ENCODE data around the gene DGKI. TPM values are rescaled to one million over a fixed set of nuclear protein-coding genes. Genes with fewer than 3 reads are reported as not detected.

Gene DGKI
- total RNA-seq, 1 experiment from 2014 or later: 0.15 TPM

- no peak overlapping the region for H3K4me2 ChIP-seq (ENCODE audit: low read length)
- H4K20me1 ChIP-seq (ENCODE audit: insufficient read depth): no peaks in the 10 kb centered on the region
- ChIA-PET POLR2A (no interaction called here), CTCF (interaction anchor here (1.2 kb wide), 1 partner anchor 8 kb away, joined by 5 read pairs; no protein-coding TSS in a partner anchor), RAD21 (ENCODE audit: low non-redundant PET in 1 of 2, low total read pairs in 2 of 2, uncharacterized antibody in 2 of 2, unreplicated experiment in 2 of 2) (no interaction called here)
- H3K9me3 ChIP-seq (ENCODE audit: control insufficient read depth in 1 of 2, insufficient read depth in 1 of 2, low read depth in 1 of 2, low read length in 2 of 2): no peaks in the 10 kb centered on the region
- no TSS peak for BruUV-seq (replicated peaks)
- no peak overlapping the region for H3K27ac ChIP-seq (ENCODE audit: low read depth, low read length)
- H3K27me3 ChIP-seq (ENCODE audit: insufficient read depth, low read length): peaks cover 4% of the 10 kb centered on the region
- no peaks in the 10 kb centered on the region for H3K9me2 ChIP-seq (ENCODE audit: insufficient read depth)
- ATAC-seq: no peak
- H3K36me3 ChIP-seq (ENCODE audit: control insufficient read depth in 1 of 2, insufficient read depth in 2 of 2, low read length in 2 of 2): no peaks in the 10 kb centered on the region
- H3K4me1 ChIP-seq (ENCODE audit: control insufficient read depth in 1 of 2, insufficient read depth in 2 of 2, low read length in 2 of 2): no peaks in the 10 kb centered on the region
- intact Hi-C loops (cut with micrococcal nuclease): no loop called here
- TF ChIP-seq POLR2A (IDR thresholded peaks at IDR 0.05; ENCODE audit: borderline replicate concordance, extremely low read depth, insufficient read depth, insufficient read length) (no peak), SIN3A (IDR thresholded peaks at IDR 0.05; ENCODE audit: low read depth) (no peak), SP1 (IDR thresholded peaks at IDR 0.05; ENCODE audit: low read depth) (no peak), POLR2AphosphoS5 (IDR thresholded peaks at IDR 0.05; ENCODE audit: low read depth, low read length) (no peak), RAD21 (IDR thresholded peaks at IDR 0.05; ENCODE audit: low read depth) (no peak), CBX3 (IDR thresholded peaks at IDR 0.05; ENCODE audit: low read depth) (no peak), EZH2phosphoT487 (IDR thresholded peaks at IDR 0.05; ENCODE audit: borderline replicate concordance) (no peak), ZFX (IDR thresholded peaks at IDR 0.05) (no peak), YY1 (IDR thresholded peaks at IDR 0.05; ENCODE audit: extremely low read depth, insufficient replicate concordance, low read depth, low read length) (no peak), EZH2 (IDR thresholded peaks at IDR 0.05) (no peak), FOSL1 (IDR thresholded peaks at IDR 0.05; ENCODE audit: low read depth) (no peak), ZNF274 (IDR thresholded peaks at IDR 0.05; ENCODE audit: low read depth, low read length) (no peak), EGR1 (IDR thresholded peaks at IDR 0.05; ENCODE audit: low read depth) (no peak), TCF7L2 (IDR thresholded peaks at IDR 0.05; ENCODE audit: borderline replicate concordance, extremely low read depth, insufficient read depth, insufficient read length) (no peak), ELF1 (IDR thresholded peaks at IDR 0.05; ENCODE audit: borderline replicate concordance, low read depth) (no peak), JUND (IDR thresholded peaks at IDR 0.05) (no peak), ZBTB33 (IDR thresholded peaks at IDR 0.05; ENCODE audit: extremely low read depth, insufficient replicate concordance, low read length) (no peak)
- TF ChIP-seq, protein P1, sequence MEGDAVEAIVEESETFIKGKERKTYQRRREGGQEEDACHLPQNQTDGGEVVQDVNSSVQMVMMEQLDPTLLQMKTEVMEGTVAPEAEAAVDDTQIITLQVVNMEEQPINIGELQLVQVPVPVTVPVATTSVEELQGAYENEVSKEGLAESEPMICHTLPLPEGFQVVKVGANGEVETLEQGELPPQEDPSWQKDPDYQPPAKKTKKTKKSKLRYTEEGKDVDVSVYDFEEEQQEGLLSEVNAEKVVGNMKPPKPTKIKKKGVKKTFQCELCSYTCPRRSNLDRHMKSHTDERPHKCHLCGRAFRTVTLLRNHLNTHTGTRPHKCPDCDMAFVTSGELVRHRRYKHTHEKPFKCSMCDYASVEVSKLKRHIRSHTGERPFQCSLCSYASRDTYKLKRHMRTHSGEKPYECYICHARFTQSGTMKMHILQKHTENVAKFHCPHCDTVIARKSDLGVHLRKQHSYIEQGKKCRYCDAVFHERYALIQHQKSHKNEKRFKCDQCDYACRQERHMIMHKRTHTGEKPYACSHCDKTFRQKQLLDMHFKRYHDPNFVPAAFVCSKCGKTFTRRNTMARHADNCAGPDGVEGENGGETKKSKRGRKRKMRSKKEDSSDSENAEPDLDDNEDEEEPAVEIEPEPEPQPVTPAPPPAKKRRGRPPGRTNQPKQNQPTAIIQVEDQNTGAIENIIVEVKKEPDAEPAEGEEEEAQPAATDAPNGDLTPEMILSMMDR (IDR thresholded peaks at IDR 0.05 in 2 of 3, conservative IDR thresholded peaks at IDR 0.05 in 1 of 3; ENCODE audit: borderline replicate concordance in 1 of 3, insufficient read depth in 1 of 3, low read depth in 2 of 3, low read length in 2 of 3): no peak
- TF ChIP-seq, protein P2, sequence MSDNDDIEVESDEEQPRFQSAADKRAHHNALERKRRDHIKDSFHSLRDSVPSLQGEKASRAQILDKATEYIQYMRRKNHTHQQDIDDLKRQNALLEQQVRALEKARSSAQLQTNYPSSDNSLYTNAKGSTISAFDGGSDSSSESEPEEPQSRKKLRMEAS (IDR thresholded peaks at IDR 0.05): no peak
- TF ChIP-seq, protein P3, sequence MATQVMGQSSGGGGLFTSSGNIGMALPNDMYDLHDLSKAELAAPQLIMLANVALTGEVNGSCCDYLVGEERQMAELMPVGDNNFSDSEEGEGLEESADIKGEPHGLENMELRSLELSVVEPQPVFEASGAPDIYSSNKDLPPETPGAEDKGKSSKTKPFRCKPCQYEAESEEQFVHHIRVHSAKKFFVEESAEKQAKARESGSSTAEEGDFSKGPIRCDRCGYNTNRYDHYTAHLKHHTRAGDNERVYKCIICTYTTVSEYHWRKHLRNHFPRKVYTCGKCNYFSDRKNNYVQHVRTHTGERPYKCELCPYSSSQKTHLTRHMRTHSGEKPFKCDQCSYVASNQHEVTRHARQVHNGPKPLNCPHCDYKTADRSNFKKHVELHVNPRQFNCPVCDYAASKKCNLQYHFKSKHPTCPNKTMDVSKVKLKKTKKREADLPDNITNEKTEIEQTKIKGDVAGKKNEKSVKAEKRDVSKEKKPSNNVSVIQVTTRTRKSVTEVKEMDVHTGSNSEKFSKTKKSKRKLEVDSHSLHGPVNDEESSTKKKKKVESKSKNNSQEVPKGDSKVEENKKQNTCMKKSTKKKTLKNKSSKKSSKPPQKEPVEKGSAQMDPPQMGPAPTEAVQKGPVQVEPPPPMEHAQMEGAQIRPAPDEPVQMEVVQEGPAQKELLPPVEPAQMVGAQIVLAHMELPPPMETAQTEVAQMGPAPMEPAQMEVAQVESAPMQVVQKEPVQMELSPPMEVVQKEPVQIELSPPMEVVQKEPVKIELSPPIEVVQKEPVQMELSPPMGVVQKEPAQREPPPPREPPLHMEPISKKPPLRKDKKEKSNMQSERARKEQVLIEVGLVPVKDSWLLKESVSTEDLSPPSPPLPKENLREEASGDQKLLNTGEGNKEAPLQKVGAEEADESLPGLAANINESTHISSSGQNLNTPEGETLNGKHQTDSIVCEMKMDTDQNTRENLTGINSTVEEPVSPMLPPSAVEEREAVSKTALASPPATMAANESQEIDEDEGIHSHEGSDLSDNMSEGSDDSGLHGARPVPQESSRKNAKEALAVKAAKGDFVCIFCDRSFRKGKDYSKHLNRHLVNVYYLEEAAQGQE (IDR thresholded peaks at IDR 0.05; ENCODE audit: low read depth): no peak
- no peaks in the 10 kb centered on the region for H3K79me2 ChIP-seq (ENCODE audit: insufficient read depth, low read length)
- no peak overlapping the region for H3K9ac ChIP-seq (ENCODE audit: low read length)
- DNase-seq (ENCODE audit: low read depth, low spot score): no peak
- no peak overlapping the region for H2AFZ ChIP-seq (ENCODE audit: low read depth, low read length, poor library complexity, severe bottlenecking)
- no peak overlapping the region for H3K4me3 ChIP-seq (replicated peaks in 1 of 2; ENCODE audit: low read depth in 1 of 2, low read length in 2 of 2)
Observed at GRCh38 chr7:137634356-137634755, 212.4 kb downstream of the DGKI start.

All from HCT116 (cell line).